T-helper 2 cell (primary cell): ENCODE results near the gene ANKRD24.
A peak's percentile ranks its signal among the peaks of the same experiment; 100 is the strongest.
"Not testable (repeated sequence)": the region's sequence is repeated elsewhere in the genome, so short reads cannot be mapped to it uniquely, and the experiment has no call there.

Experiments used
- DNase-seq, 5 experiments: peaks; one replicate each; pipeline versions ENCODE4 v3.0.0 to v3.0.0-alpha.2; 2012 to 2022

Gene ANKRD24

GRCh38 chr19:4233282-4233853, 50.9 kb downstream of the ANKRD24 start:
- DNase-seq: peak in 4 of 5 experiments; percentile 47 to 62 (median 52)

GRCh38 chr19:4234142-4234861, 51.8 kb downstream of the ANKRD24 start:
- no peak for DNase-seq

- no peak for DNase-seq
Measured at GRCh38 chr19:4234862-4235201, 52.3 kb downstream of the ANKRD24 start.

GRCh38 chr19:4237510-4237909, 55.0 kb downstream of the ANKRD24 start:
- DNase-seq: not testable (repeated sequence)

- no peak for DNase-seq
Measured at GRCh38 chr19:4238831-4239230, 56.3 kb downstream of the ANKRD24 start.

GRCh38 chr19:4241824-4242430, 59.4 kb downstream of the ANKRD24 start:
- no peak for DNase-seq

- not testable (repeated sequence) for DNase-seq
Measured at GRCh38 chr19:4245938-4246337, 63.4 kb downstream of the ANKRD24 start.

GRCh38 chr19:4246767-4247593, 64.5 kb downstream of the ANKRD24 start, which contains the start of gene YJU2:
Gene YJU2 (plus strand): TSS chr19:4247080. CDS start chr19:4247147, 67 bp downstream.
- peak; percentile 93 to 99 (median 99) for DNase-seq

GRCh38 chr19:4256563-4256962, 74.1 kb downstream of the ANKRD24 start:
- no peak for DNase-seq

GRCh38 chr19:4257025-4257424, 74.5 kb downstream of the ANKRD24 start:
- DNase-seq: no peak

- no peak for DNase-seq
Measured at GRCh38 chr19:4258181-4258580, 75.7 kb downstream of the ANKRD24 start.

GRCh38 chr19:4260613-4261191, 78.2 kb downstream of the ANKRD24 start:
- no peak for DNase-seq

GRCh38 chr19:4264812-4265211, 82.3 kb downstream of the ANKRD24 start:
- DNase-seq: peak in 1 of 5 experiments; percentile 55

- no peak for DNase-seq
Measured at GRCh38 chr19:4266253-4267000, 83.9 kb downstream of the ANKRD24 start.

- DNase-seq: peak in 4 of 5 experiments; percentile 38 to 73 (median 50)
Measured at GRCh38 chr19:4267101-4267900, 84.8 kb downstream of the ANKRD24 start.

- no peak for DNase-seq
Measured at GRCh38 chr19:4267901-4268815, 85.7 kb downstream of the ANKRD24 start.

- DNase-seq: no peak
Measured at GRCh38 chr19:4268816-4269430, 86.4 kb downstream of the ANKRD24 start.

GRCh38 chr19:4272894-4273293, 90.4 kb downstream of the ANKRD24 start:
- DNase-seq: no peak

- not testable (repeated sequence) for DNase-seq
Measured at GRCh38 chr19:4274321-4274686, 91.8 kb downstream of the ANKRD24 start.
